Measurements from ENCODE around the gene UBASH3A.

UBASH3A gene

DNA sequence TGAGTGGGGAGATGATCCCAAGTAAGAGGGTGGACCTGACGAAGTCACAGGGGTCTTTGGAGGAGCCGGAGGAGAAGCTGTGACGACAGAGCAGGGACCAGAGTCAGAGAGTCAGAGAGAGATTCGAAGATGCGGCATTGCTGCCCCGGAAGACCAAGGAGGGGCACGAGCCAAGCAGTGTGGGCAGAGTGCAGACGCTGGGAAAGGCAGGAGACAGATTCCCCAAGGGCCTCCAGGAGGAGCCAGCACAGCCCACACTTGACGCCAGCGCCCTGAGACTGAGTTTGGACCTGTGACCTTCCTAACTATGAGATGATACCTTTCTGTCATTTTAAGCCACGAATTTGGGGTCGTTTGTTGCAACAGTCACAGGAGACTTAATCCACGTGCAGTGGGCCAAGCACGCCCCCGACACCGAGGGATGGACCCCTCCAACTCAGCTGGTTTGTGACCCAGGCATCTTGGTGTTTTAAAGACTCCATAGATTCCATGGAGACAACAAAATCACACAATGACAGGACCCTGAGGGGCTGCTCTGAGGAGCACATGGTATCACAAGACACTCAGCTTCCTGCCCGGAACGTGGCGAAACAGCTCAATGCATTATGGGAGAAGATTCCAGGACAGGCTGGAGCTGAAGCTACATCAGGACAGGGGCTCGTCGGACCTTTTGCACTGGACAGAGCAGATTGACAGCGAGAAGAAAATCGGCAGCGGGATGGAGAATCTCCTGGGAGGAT, 26.3 kb upstream of the UBASH3A start:
- H3K9me3 ChIP-seq (ENCODE audit: low read depth, low read length), result no peaks in the 10 kb centered on the region
- H3K36me3 ChIP-seq (ENCODE audit: insufficient read depth, low read length), result no peaks in the 10 kb centered on the region
- TF ChIP-seq EZH2 (IDR thresholded peaks at IDR 0.05) (no peak), POLR2AphosphoS5 (IDR thresholded peaks at IDR 0.05; ENCODE audit: borderline replicate concordance, low read depth, low read length) (no peak), FOXP2 (optimal IDR thresholded peaks at IDR 0.05; ENCODE audit: control extremely low read depth, extremely low read length, insufficient read depth) (no peak)
- no peak overlapping the region for H3K9ac ChIP-seq (ENCODE audit: insufficient read length)
- no peak overlapping the region for H3K4me3 ChIP-seq
- no peak for DNase-seq (ENCODE audit: low read depth, low spot score)
- no peak overlapping the region for H3K27ac ChIP-seq

DNA sequence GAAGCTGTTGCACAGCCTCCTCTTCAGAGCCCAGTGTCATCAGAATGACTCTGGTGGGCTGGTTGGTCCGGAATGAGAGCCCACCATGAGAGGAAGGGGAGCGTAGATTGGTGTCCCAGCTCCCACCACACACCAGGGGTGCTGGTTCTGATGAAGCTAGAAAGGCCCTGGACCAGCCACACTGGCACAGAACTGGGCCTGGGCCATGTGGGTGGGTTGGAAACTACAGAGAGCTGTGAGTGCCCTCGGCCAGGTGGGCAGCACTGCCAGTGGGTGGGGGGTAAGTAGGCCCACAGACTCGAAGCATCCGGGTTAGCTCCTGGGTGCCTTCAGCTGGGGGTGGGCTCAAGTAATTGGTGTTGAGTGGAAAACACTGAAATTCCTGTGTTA, 25.8 kb upstream of the UBASH3A start:
- TF ChIP-seq EZH2 (IDR thresholded peaks at IDR 0.05), result no peak
- no peak for TF ChIP-seq FOXP2 (optimal IDR thresholded peaks at IDR 0.05; ENCODE audit: control extremely low read depth, extremely low read length, insufficient read depth)
- TF ChIP-seq POLR2AphosphoS5 (IDR thresholded peaks at IDR 0.05; ENCODE audit: borderline replicate concordance, low read depth, low read length), result no peak
- Histone ChIP-seq H3K4me3 (no peak overlapping the region), H3K36me3 (ENCODE audit: insufficient read depth, low read length) (no peaks in the 10 kb centered on the region), H3K27ac (no peak overlapping the region), H3K9me3 (ENCODE audit: low read depth, low read length) (no peaks in the 10 kb centered on the region), H3K9ac (ENCODE audit: insufficient read length) (no peak overlapping the region)
- DNase-seq (ENCODE audit: low read depth, low spot score), result no peak

DNA sequence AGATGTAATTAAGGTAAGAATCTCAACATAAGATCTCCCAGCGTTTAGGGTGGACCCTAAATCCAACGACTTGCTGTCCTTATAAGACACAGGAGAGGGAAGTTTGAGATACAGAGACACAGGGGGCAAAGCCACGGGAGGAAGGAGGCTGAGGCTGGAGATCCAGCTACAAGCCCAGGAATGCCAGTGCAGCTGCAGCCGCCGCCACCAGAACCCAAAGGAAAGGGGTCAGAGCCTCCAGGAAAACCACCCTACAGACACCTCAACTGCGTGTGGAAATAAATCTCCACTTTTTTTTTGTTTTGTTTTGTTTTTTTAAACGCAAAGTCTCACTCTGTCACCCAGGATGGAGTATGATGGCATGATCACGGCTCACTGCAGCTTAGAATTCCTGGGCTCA, 25.3 kb upstream of the UBASH3A start:
- H3K9ac ChIP-seq (ENCODE audit: insufficient read length), result no peak overlapping the region
- TF ChIP-seq FOXP2 (optimal IDR thresholded peaks at IDR 0.05; ENCODE audit: control extremely low read depth, extremely low read length, insufficient read depth), result no peak
- no peak for TF ChIP-seq EZH2 (IDR thresholded peaks at IDR 0.05)
- H3K9me3 ChIP-seq (ENCODE audit: low read depth, low read length), result no peaks in the 10 kb centered on the region
- no peaks in the 10 kb centered on the region for H3K36me3 ChIP-seq (ENCODE audit: insufficient read depth, low read length)
- H3K4me3 ChIP-seq, result no peak overlapping the region
- DNase-seq (ENCODE audit: low read depth, low spot score), result no peak
- no peak overlapping the region for H3K27ac ChIP-seq

DNA sequence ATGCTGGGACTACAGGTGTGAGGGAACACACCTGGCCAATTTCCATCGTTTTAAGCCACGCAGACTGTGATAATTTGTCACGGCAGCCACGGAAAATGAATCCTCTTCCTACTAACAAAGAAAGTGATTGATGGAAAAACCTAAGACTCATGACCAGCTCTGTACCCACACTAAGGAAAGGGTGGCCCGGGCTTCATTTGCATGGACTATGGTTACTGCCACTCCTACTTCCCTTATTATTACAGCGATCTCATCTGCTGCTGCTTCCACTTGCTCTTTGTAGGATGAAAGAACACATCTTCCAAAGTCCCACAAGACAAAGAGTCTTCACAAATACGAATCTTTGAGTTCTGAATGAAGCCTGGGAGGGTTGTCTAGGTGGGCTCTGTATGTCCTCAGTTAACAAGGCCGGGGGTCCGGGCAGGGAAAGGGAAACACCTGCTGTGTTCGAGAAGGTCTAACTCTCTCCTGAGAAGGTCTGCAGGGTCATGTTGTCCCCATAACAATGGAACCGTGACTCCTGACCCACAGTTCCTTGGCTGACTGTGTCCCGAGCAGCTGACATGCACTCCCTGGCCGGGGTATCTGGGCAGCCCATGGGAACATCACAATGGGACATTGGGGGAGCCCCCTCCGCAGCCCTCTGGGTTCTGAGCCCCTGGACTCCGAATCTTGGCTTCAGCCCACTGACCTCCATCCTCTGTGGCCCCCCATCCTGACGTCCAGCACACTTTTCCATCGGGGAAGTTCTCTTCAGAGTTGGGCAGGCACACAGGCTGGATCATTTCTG, 24.1 kb upstream of the UBASH3A start:
- Histone ChIP-seq H3K4me3 (no peak overlapping the region), H3K27ac (no peak overlapping the region), H3K9ac (ENCODE audit: insufficient read length) (no peak overlapping the region), H3K9me3 (ENCODE audit: low read depth, low read length) (no peaks in the 10 kb centered on the region), H3K36me3 (ENCODE audit: insufficient read depth, low read length) (no peaks in the 10 kb centered on the region)
- TF ChIP-seq POLR2AphosphoS5 (IDR thresholded peaks at IDR 0.05; ENCODE audit: borderline replicate concordance, low read depth, low read length) (no peak), EZH2 (IDR thresholded peaks at IDR 0.05) (no peak), FOXP2 (optimal IDR thresholded peaks at IDR 0.05; ENCODE audit: control extremely low read depth, extremely low read length, insufficient read depth) (no peak)
- DNase-seq (ENCODE audit: low read depth, low spot score), result no peak

DNA sequence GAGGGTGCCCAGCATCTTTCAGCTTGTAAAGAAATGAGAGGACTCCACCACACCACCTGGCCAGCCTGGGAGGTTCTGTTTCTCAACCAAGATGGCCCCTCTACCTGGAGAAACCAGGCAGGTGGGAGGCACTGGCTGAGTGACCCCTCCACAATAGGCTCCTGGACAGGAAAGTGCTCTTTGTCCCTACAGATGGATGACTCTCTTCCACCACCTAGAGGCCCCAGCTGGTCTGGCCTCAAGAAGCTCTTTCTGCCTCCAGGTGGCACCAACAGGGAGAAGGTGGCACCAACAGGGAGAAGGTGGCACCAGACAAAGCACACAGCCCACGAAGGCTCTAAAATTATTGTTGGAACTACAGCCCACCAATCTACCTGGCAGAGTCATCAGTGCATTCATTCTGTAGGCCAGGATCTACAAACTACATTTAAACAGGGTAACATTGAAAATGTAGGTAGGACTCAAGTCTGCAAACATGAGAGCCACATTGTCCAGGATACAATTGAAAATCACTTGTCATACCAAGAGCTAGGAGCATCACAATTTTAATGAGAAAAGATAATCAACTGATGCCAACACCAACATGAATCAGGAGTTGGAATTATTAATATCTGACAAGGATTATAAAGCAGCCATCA, 22.2 kb upstream of the UBASH3A start:
- Histone ChIP-seq H3K36me3 (ENCODE audit: insufficient read depth, low read length) (no peaks in the 10 kb centered on the region), H3K27ac (no peak overlapping the region), H3K9ac (ENCODE audit: insufficient read length) (no peak overlapping the region), H3K9me3 (ENCODE audit: low read depth, low read length) (no peaks in the 10 kb centered on the region), H3K4me3 (no peak overlapping the region)
- DNase-seq (ENCODE audit: low read depth, low spot score), result no peak
- TF ChIP-seq POLR2AphosphoS5 (IDR thresholded peaks at IDR 0.05; ENCODE audit: borderline replicate concordance, low read depth, low read length) (no peak), EZH2 (IDR thresholded peaks at IDR 0.05) (no peak), FOXP2 (optimal IDR thresholded peaks at IDR 0.05; ENCODE audit: control extremely low read depth, extremely low read length, insufficient read depth) (no peak)

DNA sequence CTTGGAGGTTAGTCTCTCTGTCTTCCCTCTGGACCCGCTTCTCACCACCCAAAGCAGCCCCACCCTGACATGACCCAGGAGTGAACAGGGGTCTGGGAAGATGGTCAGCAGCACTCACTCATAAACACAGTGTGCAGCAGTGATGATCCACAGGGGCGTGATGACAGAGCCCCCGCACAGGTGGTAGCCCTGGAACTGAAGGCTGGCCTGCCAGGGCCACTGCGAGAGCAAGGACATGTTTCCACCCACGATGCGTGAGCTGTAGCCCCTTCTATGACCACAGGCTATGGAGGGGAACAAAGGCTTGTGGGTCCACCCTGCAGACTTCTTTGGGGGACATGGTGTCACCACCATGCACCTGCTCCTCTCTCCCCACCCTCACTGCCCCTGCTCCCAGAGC, 20.8 kb upstream of the UBASH3A start:
- no peaks in the 10 kb centered on the region for H3K9me3 ChIP-seq (ENCODE audit: low read depth, low read length)
- H3K27ac ChIP-seq, result no peak overlapping the region
- DNase-seq (ENCODE audit: low read depth, low spot score), result no peak
- no peak overlapping the region for H3K4me3 ChIP-seq
- no peaks in the 10 kb centered on the region for H3K36me3 ChIP-seq (ENCODE audit: insufficient read depth, low read length)
- no peak for TF ChIP-seq EZH2 (IDR thresholded peaks at IDR 0.05)
- no peak for TF ChIP-seq POLR2AphosphoS5 (IDR thresholded peaks at IDR 0.05; ENCODE audit: borderline replicate concordance, low read depth, low read length)
- TF ChIP-seq FOXP2 (optimal IDR thresholded peaks at IDR 0.05; ENCODE audit: control extremely low read depth, extremely low read length, insufficient read depth), result no peak
- no peak overlapping the region for H3K9ac ChIP-seq (ENCODE audit: insufficient read length)

DNA sequence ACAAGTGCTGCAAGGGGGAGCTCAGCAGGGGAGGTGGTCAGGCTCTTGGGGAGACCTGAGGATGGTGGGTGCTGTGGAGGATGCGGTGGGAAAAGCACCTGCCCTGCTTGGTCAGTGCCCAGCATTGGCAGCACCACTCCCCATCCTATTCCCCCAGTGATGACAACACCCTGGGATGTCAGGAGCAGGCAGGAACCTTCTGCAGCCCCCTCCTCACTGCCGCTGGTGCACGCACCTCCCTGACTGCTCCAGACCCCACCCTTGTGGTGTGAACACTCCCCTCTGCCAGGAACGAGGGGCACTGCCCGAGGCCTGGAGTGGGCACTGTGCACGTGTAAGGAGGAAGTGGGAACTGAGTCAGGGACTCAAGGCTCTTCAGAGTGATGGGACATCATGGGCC, 20.4 kb upstream of the UBASH3A start:
- TF ChIP-seq EZH2 (IDR thresholded peaks at IDR 0.05), result no peak
- no peak for TF ChIP-seq POLR2AphosphoS5 (IDR thresholded peaks at IDR 0.05; ENCODE audit: borderline replicate concordance, low read depth, low read length)
- no peak for TF ChIP-seq FOXP2 (optimal IDR thresholded peaks at IDR 0.05; ENCODE audit: control extremely low read depth, extremely low read length, insufficient read depth)
- DNase-seq (ENCODE audit: low read depth, low spot score), result no peak

DNA sequence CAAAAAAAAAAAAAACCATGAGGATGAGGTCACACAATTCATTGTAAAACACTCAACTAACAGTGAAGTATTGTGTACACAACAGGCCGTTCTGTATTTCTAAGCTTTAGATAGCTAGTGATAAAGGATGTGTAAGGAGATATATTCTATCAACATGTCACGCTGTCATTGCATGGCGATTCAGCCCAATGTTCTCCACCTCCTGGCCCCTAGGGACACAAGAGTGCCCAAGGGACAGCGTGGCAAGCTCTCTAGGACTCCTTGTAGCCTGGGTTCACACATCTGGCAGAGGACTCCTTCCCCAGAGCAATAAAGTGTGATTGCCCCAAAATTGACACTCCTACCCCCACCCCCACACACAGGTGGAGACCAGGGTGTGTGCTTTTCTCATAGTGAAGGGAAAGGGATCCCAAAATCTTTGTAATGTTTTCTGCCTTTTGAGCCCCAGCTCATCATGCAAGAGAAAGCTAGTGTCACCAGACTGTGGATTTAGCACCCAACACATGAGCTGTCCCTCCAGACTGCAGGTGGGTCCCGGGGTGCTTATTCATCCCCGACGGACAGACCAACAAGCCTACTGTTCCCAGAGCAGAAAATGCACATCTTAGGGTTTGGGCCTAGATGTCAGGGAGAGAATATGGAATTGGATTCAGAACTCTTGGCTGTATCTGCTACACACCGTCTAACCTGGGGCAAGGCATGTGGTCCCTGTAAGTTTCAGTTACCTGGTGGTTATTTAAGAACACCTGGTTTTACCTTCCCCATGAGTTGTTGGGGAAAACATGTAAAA, 19.4 kb upstream of the UBASH3A start:
- TF ChIP-seq EZH2 (IDR thresholded peaks at IDR 0.05) (no peak), POLR2AphosphoS5 (IDR thresholded peaks at IDR 0.05; ENCODE audit: borderline replicate concordance, low read depth, low read length) (no peak), FOXP2 (optimal IDR thresholded peaks at IDR 0.05; ENCODE audit: control extremely low read depth, extremely low read length, insufficient read depth) (no peak)
- no peak for DNase-seq (ENCODE audit: low read depth, low spot score)
- Histone ChIP-seq H3K9me3 (ENCODE audit: low read depth, low read length) (no peaks in the 10 kb centered on the region), H3K36me3 (ENCODE audit: insufficient read depth, low read length) (no peaks in the 10 kb centered on the region), H3K27ac (no peak overlapping the region), H3K4me3 (no peak overlapping the region), H3K9ac (ENCODE audit: insufficient read length) (no peak overlapping the region)

More for the DNA sequence above, 20.4 kb upstream of the UBASH3A start:
- Histone ChIP-seq H3K4me3 (no peak overlapping the region), H3K27ac (no peak overlapping the region), H3K9ac (ENCODE audit: insufficient read length) (no peak overlapping the region), H3K9me3 (ENCODE audit: low read depth, low read length) (no peaks in the 10 kb centered on the region), H3K36me3 (ENCODE audit: insufficient read depth, low read length) (no peaks in the 10 kb centered on the region)
